ENCODE results near the gene ACSF2. TPM values are rescaled to one million over a fixed set of nuclear protein-coding genes. Genes with fewer than 3 reads are reported as not detected.

ACSF2 gene
- polyA plus RNA-seq, 1 donor from 2014 or later = not detected

DNA sequence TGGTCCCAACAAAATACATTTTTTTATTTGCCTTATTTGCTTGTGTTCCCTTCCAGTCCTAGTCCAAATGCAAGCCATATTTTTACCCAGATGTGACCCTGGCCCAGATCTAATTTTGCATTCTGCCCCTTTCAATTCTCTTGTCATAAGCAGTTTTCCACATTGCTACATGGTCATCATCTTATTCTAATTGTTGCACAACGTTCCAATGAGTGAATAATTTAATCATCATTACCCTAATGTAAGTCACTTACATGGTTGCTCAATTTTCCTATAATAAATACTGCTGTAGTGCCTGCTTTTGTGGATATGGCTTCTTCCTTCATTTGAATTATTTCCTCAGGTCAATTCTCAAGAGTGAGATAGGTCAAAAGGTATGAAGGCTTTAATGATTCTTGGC lies 65.5 kb downstream of the ACSF2 start:
- Histone ChIP-seq H2AFZ (ENCODE audit: low read depth, low read length) (no peak overlapping the region), H3K36me3 (ENCODE audit: insufficient read depth, low read length) (no peaks in the 10 kb centered on the region), H3F3A (ENCODE audit: insufficient read depth, low read length, poor library complexity, severe bottlenecking) (no peaks in the 10 kb centered on the region), H4K20me1 (ENCODE audit: insufficient read depth) (no peaks in the 10 kb centered on the region), H3K4me3 (ENCODE audit: low read length) (no peak overlapping the region), H3K27ac (ENCODE audit: low read length) (no peak overlapping the region), H3K9me3 (ENCODE audit: low read length) (no peaks in the 10 kb centered on the region), H3K79me2 (replicated peaks; ENCODE audit: insufficient read depth, low read length) (no peaks in the 10 kb centered on the region), H3K9me2 (ENCODE audit: insufficient read depth, low read length) (no peaks in the 10 kb centered on the region), H3K4me2 (ENCODE audit: low read length) (no peak overlapping the region), H3K9ac (ENCODE audit: low read length) (no peak overlapping the region), H3K27me3 (ENCODE audit: insufficient read depth, low read depth, low read length) (no peaks in the 10 kb centered on the region)
- TF ChIP-seq MXI1 (conservative IDR thresholded peaks at IDR 0.05; ENCODE audit: poor library complexity, severe bottlenecking) (no peak), EZH2 (IDR thresholded peaks at IDR 0.05; ENCODE audit: borderline replicate concordance, insufficient read depth, low read length, poor library complexity, severe bottlenecking) (no peak), RAD21 (conservative IDR thresholded peaks at IDR 0.05) (no peak), POLR2AphosphoS5 (IDR thresholded peaks at IDR 0.05) (no peak), EP300 (conservative IDR thresholded peaks at IDR 0.05; ENCODE audit: poor library complexity, severe bottlenecking) (no peak), TAF1 (IDR thresholded peaks at IDR 0.05; ENCODE audit: low read depth) (no peak), SMC3 (conservative IDR thresholded peaks at IDR 0.05; ENCODE audit: poor library complexity) (no peak)
- TF ChIP-seq, protein P1, sequence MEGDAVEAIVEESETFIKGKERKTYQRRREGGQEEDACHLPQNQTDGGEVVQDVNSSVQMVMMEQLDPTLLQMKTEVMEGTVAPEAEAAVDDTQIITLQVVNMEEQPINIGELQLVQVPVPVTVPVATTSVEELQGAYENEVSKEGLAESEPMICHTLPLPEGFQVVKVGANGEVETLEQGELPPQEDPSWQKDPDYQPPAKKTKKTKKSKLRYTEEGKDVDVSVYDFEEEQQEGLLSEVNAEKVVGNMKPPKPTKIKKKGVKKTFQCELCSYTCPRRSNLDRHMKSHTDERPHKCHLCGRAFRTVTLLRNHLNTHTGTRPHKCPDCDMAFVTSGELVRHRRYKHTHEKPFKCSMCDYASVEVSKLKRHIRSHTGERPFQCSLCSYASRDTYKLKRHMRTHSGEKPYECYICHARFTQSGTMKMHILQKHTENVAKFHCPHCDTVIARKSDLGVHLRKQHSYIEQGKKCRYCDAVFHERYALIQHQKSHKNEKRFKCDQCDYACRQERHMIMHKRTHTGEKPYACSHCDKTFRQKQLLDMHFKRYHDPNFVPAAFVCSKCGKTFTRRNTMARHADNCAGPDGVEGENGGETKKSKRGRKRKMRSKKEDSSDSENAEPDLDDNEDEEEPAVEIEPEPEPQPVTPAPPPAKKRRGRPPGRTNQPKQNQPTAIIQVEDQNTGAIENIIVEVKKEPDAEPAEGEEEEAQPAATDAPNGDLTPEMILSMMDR (IDR thresholded peaks at IDR 0.05; ENCODE audit: poor library complexity, severe bottlenecking) = no peak
- TF ChIP-seq, protein P2, sequence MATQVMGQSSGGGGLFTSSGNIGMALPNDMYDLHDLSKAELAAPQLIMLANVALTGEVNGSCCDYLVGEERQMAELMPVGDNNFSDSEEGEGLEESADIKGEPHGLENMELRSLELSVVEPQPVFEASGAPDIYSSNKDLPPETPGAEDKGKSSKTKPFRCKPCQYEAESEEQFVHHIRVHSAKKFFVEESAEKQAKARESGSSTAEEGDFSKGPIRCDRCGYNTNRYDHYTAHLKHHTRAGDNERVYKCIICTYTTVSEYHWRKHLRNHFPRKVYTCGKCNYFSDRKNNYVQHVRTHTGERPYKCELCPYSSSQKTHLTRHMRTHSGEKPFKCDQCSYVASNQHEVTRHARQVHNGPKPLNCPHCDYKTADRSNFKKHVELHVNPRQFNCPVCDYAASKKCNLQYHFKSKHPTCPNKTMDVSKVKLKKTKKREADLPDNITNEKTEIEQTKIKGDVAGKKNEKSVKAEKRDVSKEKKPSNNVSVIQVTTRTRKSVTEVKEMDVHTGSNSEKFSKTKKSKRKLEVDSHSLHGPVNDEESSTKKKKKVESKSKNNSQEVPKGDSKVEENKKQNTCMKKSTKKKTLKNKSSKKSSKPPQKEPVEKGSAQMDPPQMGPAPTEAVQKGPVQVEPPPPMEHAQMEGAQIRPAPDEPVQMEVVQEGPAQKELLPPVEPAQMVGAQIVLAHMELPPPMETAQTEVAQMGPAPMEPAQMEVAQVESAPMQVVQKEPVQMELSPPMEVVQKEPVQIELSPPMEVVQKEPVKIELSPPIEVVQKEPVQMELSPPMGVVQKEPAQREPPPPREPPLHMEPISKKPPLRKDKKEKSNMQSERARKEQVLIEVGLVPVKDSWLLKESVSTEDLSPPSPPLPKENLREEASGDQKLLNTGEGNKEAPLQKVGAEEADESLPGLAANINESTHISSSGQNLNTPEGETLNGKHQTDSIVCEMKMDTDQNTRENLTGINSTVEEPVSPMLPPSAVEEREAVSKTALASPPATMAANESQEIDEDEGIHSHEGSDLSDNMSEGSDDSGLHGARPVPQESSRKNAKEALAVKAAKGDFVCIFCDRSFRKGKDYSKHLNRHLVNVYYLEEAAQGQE (IDR thresholded peaks at IDR 0.05; ENCODE audit: borderline replicate concordance) = no peak

DNA sequence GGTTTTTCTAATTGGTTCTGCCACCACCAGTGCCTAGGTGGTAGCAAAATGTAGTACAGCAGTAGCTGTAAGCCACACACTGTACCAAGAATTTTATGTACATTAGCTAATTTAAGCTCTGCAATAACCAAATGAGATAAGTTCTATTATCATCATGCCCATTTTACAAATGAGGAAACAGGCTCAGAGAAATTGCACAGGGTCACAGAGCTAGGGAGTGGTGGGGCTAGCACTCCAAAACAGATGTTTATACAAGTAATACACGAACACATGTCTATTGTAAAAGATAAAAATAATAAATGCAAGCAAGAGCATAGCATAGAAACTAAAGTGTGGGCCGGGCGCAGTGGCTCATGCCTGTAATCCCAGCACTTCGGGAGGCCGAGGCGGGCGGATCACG lies 66.2 kb downstream of the ACSF2 start:
- Histone ChIP-seq H2AFZ (ENCODE audit: low read depth, low read length) (no peak overlapping the region), H4K20me1 (ENCODE audit: insufficient read depth) (no peaks in the 10 kb centered on the region), H3K36me3 (ENCODE audit: insufficient read depth, low read length) (no peaks in the 10 kb centered on the region), H3K27ac (ENCODE audit: low read length) (no peak overlapping the region), H3K9me3 (ENCODE audit: low read length) (no peaks in the 10 kb centered on the region), H3K27me3 (ENCODE audit: insufficient read depth, low read depth, low read length) (no peaks in the 10 kb centered on the region), H3K9me2 (ENCODE audit: insufficient read depth, low read length) (no peaks in the 10 kb centered on the region), H3K9ac (ENCODE audit: low read length) (no peak overlapping the region), H3K79me2 (replicated peaks; ENCODE audit: insufficient read depth, low read length) (no peaks in the 10 kb centered on the region), H3K4me2 (ENCODE audit: low read length) (no peak overlapping the region), H3F3A (ENCODE audit: insufficient read depth, low read length, poor library complexity, severe bottlenecking) (no peaks in the 10 kb centered on the region), H3K4me3 (ENCODE audit: low read length) (no peak overlapping the region)
- TF ChIP-seq, protein P1 (IDR thresholded peaks at IDR 0.05; ENCODE audit: poor library complexity, severe bottlenecking) = no peak
- TF ChIP-seq EZH2 (IDR thresholded peaks at IDR 0.05; ENCODE audit: borderline replicate concordance, insufficient read depth, low read length, poor library complexity, severe bottlenecking) (no peak), EP300 (conservative IDR thresholded peaks at IDR 0.05; ENCODE audit: poor library complexity, severe bottlenecking) (no peak), RAD21 (conservative IDR thresholded peaks at IDR 0.05) (no peak), SMC3 (conservative IDR thresholded peaks at IDR 0.05; ENCODE audit: poor library complexity) (no peak), POLR2AphosphoS5 (IDR thresholded peaks at IDR 0.05) (no peak), TAF1 (IDR thresholded peaks at IDR 0.05; ENCODE audit: low read depth) (no peak), MXI1 (conservative IDR thresholded peaks at IDR 0.05; ENCODE audit: poor library complexity, severe bottlenecking) (no peak)
- TF ChIP-seq, protein P2 (IDR thresholded peaks at IDR 0.05; ENCODE audit: borderline replicate concordance) = no peak

Measured in neural cell (in vitro differentiated cells).